ENCODE measurements around the gene PLPPR3. TPM values are rescaled to one million over a fixed set of nuclear protein-coding genes. Genes with fewer than 3 reads are reported as not detected.

Gene PLPPR3
- total and polyA plus RNA-seq, 9 of the 15 experiments (the other 6 are each of a cell fraction or from before 2014, with no cell fraction given), result 0.01 to 48.2 (median 8.6) TPM

- TF ChIP-seq PHB2 (IDR thresholded peaks at IDR 0.05; ENCODE audit: low read depth) (no peak), FOXA1 (IDR thresholded peaks at IDR 0.05; ENCODE audit: borderline replicate concordance) (no peak), HDGF (IDR thresholded peaks at IDR 0.05) (no peak), CHD4 (IDR thresholded peaks at IDR 0.05; ENCODE audit: insufficient read depth, insufficient replicate concordance, low read depth, low read length, poor library complexity, severe bottlenecking) (no peak), ZNF277 (CRISPR knock-in tag; IDR thresholded peaks at IDR 0.05; ENCODE audit: borderline replicate concordance) (no peak), MXI1 (IDR thresholded peaks at IDR 0.05; ENCODE audit: low read depth, low read length) (no peak), ASH1L (IDR thresholded peaks at IDR 0.05; ENCODE audit: borderline replicate concordance, low read depth, partially characterized antibody) (no peak), ILK (tag; IDR thresholded peaks at IDR 0.05; ENCODE audit: borderline replicate concordance, low read depth) (no peak), RREB1 (CRISPR knock-in tag; IDR thresholded peaks at IDR 0.05) (no peak), MCM2 (IDR thresholded peaks at IDR 0.05; ENCODE audit: low read depth) (no peak), HNRNPK (IDR thresholded peaks at IDR 0.05; ENCODE audit: low read depth, low read length, poor library complexity, severe bottlenecking) (no peak), TGIF2 (CRISPR knock-in tag; IDR thresholded peaks at IDR 0.05) (no peak), SMAD3 (CRISPR knock-in tag; conservative IDR thresholded peaks at IDR 0.05) (no peak), ARHGAP35 (IDR thresholded peaks at IDR 0.05; ENCODE audit: partially characterized antibody) (no peak), YY1 (IDR thresholded peaks at IDR 0.05; ENCODE audit: borderline replicate concordance in 1 of 3, control insufficient read depth in 1 of 3, extremely low read depth in 1 of 3, insufficient read depth in 3 of 3, insufficient read length in 1 of 3, insufficient replicate concordance in 2 of 3, low read depth in 1 of 3, low read length in 2 of 3) (peak in 2 of 3 experiments; percentile 28 to 62), ZSCAN32 (CRISPR knock-in tag; IDR thresholded peaks at IDR 0.05) (no peak), SRF (CRISPR knock-in tag; IDR thresholded peaks at IDR 0.05) (no peak), JUND (IDR thresholded peaks at IDR 0.05; ENCODE audit: borderline replicate concordance, low read depth, low read length) (peak; percentile 40; the same call in 1 of the 2 replicates), JUND (tag; IDR thresholded peaks at IDR 0.05; ENCODE audit: borderline replicate concordance, low read depth, low read length) (no peak; the same call in 2 of the 3 replicates), TSC22D4 (tag; IDR thresholded peaks at IDR 0.05) (no peak), TRIM24 (IDR thresholded peaks at IDR 0.05) (peak; percentile 13 to 61; a peak in 3 of 4 replicates)
Measured at GRCh38 chr19:791567-792305, 30.0 kb downstream of the PLPPR3 start (continued).

Measured in K562 (cell line).